Endothelial cell of umbilical vein (primary cell): ENCODE results near the gene ZNRF1.

ENCODE experiments used
- POLR2A ChIP-seq: IDR thresholded peaks from 2 replicates; pipeline ENCODE4 v1.6.1; 2012; ENCODE audit warnings: low read depth, mild to moderate bottlenecking, control low read depth, low read length
- POLR2AphosphoS5 ChIP-seq: IDR thresholded peaks from 2 replicates; pipeline ENCODE4 v1.6.1; 2012; ENCODE audit warnings: low read depth, mild to moderate bottlenecking, control low read depth, low read length, moderate library complexity; ENCODE audit not compliant: insufficient read depth
- TF ChIP-seq, protein P1 (sequence below), 2 donors: IDR thresholded peaks; 1 replicate in 1 of 2; 2 replicates in 1 of 2; pipeline ENCODE4 v1.5.1; 2011; ENCODE audit warnings: low read length in 2 of 2, mild to moderate bottlenecking in 2 of 2, moderate library complexity in 2 of 2, control low read depth in 1 of 2, inconsistent platforms in 1 of 2, low read depth in 1 of 2; ENCODE audit not compliant: insufficient read depth in 1 of 2; ENCODE audit errors: extremely low read depth in 1 of 2

- TF ChIP-seq, protein P1, sequence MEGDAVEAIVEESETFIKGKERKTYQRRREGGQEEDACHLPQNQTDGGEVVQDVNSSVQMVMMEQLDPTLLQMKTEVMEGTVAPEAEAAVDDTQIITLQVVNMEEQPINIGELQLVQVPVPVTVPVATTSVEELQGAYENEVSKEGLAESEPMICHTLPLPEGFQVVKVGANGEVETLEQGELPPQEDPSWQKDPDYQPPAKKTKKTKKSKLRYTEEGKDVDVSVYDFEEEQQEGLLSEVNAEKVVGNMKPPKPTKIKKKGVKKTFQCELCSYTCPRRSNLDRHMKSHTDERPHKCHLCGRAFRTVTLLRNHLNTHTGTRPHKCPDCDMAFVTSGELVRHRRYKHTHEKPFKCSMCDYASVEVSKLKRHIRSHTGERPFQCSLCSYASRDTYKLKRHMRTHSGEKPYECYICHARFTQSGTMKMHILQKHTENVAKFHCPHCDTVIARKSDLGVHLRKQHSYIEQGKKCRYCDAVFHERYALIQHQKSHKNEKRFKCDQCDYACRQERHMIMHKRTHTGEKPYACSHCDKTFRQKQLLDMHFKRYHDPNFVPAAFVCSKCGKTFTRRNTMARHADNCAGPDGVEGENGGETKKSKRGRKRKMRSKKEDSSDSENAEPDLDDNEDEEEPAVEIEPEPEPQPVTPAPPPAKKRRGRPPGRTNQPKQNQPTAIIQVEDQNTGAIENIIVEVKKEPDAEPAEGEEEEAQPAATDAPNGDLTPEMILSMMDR (IDR thresholded peaks at IDR 0.05; ENCODE audit: extremely low read depth in 1 of 2, insufficient read depth in 1 of 2, low read depth in 1 of 2, low read length in 2 of 2): no peak
- TF ChIP-seq POLR2A (no peak), POLR2AphosphoS5 (no peak)
These were observed 15.5 kb downstream of the ZNRF1 start for GRCh38 chr16:75014318-75014717.
